Activated CD8-positive, alpha-beta memory T cell treated with anti-CD3 and anti-CD28 coated beads for 24 hours (primary cell): ENCODE measurements around the gene RGS14.
"Not testable (repeated sequence)": the region's sequence is repeated elsewhere in the genome, so short reads cannot be mapped to it uniquely, and the experiment has no call there.

ENCODE experiments used
- DNase-seq: peaks from one replicate; pipeline ENCODE4 v3.0.0-alpha.2; 2020

RGS14 gene

GRCh38 chr5:177350776-177351391, 6.8 kb upstream of the RGS14 start:
- DNase-seq = no peak

GRCh38 chr5:177351392-177352329, 6.1 kb upstream of the RGS14 start, which contains the start of gene LMAN2:
TSS of gene LMAN2 (minus strand) at chr5:177351668. CDS start at chr5:177351647, 21 bp downstream.
- DNase-seq = peak; percentile 98

GRCh38 chr5:177353093-177353492, 4.6 kb upstream of the RGS14 start:
- no peak for DNase-seq

GRCh38 chr5:177354256-177354655, 3.5 kb upstream of the RGS14 start:
- DNase-seq = no peak

GRCh38 chr5:177354711-177355110, 3.0 kb upstream of the RGS14 start:
- DNase-seq = no peak

GRCh38 chr5:177355162-177355867, 2.4 kb upstream of the RGS14 start:
- DNase-seq = no peak

GRCh38 chr5:177355868-177356168, 1.9 kb upstream of the RGS14 start:
- DNase-seq = no peak

GRCh38 chr5:177356746-177357145, 978 bp upstream of the RGS14 start:
- no peak for DNase-seq

GRCh38 chr5:177357146-177357458, 622 bp upstream of the RGS14 start:
- no peak for DNase-seq

GRCh38 chr5:177358370-177358819, 671 bp downstream of the RGS14 start:
- no peak for DNase-seq

GRCh38 chr5:177359451-177359851, 1.7 kb downstream of the RGS14 start:
- no peak for DNase-seq

GRCh38 chr5:177359860-177360259, 2.1 kb downstream of the RGS14 start:
- DNase-seq = no peak

- DNase-seq = not testable (repeated sequence)
Measured at GRCh38 chr5:177360740-177361139, 3.0 kb downstream of the RGS14 start.

GRCh38 chr5:177361418-177362291, 3.9 kb downstream of the RGS14 start:
- DNase-seq = no peak

- DNase-seq = no peak
Measured at GRCh38 chr5:177362292-177362609, 4.5 kb downstream of the RGS14 start.

- peak; percentile 89 for DNase-seq
Measured at GRCh38 chr5:177362610-177363507, 5.1 kb downstream of the RGS14 start.

- DNase-seq = no peak
Measured at GRCh38 chr5:177363565-177363964, 5.8 kb downstream of the RGS14 start.

- DNase-seq = no peak
Measured at GRCh38 chr5:177364159-177364962, 6.6 kb downstream of the RGS14 start.

- DNase-seq = no peak
Measured at GRCh38 chr5:177365845-177366527, 8.3 kb downstream of the RGS14 start.
